H9 (cell line): ENCODE results near the gene OPN4. TPM values are rescaled to one million over a fixed set of nuclear protein-coding genes. Genes with fewer than 3 reads are reported as not detected.

Experiments
- DNase-seq: peaks from one replicate; pipeline ENCODE4 v3.0.0-alpha.2; 2017
- H2AFZ ChIP-seq: one replicate; pipeline ENCODE4 v1.6.1; 2013; ENCODE audit warnings: mild to moderate bottlenecking, low read length, control low read depth, moderate library complexity
- H2AK5ac ChIP-seq: 2 replicates; pipeline ENCODE4 v1.6.1; 2013; ENCODE audit warnings: low read length, control low read depth, mixed read lengths; ENCODE audit not compliant: insufficient read length
- H2BK120ac ChIP-seq: one replicate; pipeline ENCODE4 v1.6.1; 2013; ENCODE audit warnings: low read depth, mild to moderate bottlenecking, low read length, control low read depth, inconsistent platforms; ENCODE audit not compliant: poor library complexity, severe bottlenecking
- H2BK12ac ChIP-seq: 2 replicates; pipeline ENCODE4 v1.6.1; 2013; ENCODE audit warnings: low read length, control low read depth, mixed read lengths, low read depth; ENCODE audit not compliant: insufficient read length
- H2BK15ac ChIP-seq: 2 replicates; pipeline ENCODE4 v1.6.1; 2013; ENCODE audit warnings: low read depth, low read length, control low read depth
- H2BK20ac ChIP-seq: one replicate; pipeline ENCODE4 v1.6.1; 2013; ENCODE audit warnings: low read depth, mild to moderate bottlenecking, low read length, control low read depth, inconsistent platforms; ENCODE audit not compliant: poor library complexity, severe bottlenecking
- H2BK5ac ChIP-seq: 2 replicates; pipeline ENCODE4 v1.6.1; 2013; ENCODE audit warnings: low read length, control low read depth, mixed read lengths; ENCODE audit not compliant: insufficient read length
- H3K14ac ChIP-seq: 2 replicates; pipeline ENCODE4 v1.6.1; 2013; ENCODE audit warnings: low read length, control low read depth; ENCODE audit not compliant: insufficient read depth
- H3K18ac ChIP-seq: 2 replicates; pipeline ENCODE4 v1.6.1; 2013; ENCODE audit warnings: low read depth, mild to moderate bottlenecking, mixed read lengths, low read length, control low read depth; ENCODE audit not compliant: insufficient read length
- H3K23ac ChIP-seq: 2 replicates; pipeline ENCODE4 v1.6.1; 2013; ENCODE audit warnings: low read length, control low read depth, mixed read lengths, low read depth; ENCODE audit not compliant: insufficient read length
- H3K23me2 ChIP-seq: 2 replicates; pipeline ENCODE4 v1.6.1; 2013; ENCODE audit warnings: low read depth, mild to moderate bottlenecking, mixed read lengths, low read length, control low read depth; ENCODE audit not compliant: insufficient read length, poor library complexity, severe bottlenecking
- H3K27ac ChIP-seq: 2 replicates; pipeline ENCODE4 v1.5.1; 2013; ENCODE audit warnings: low read length, control low read depth, mixed read lengths, low read depth; ENCODE audit not compliant: insufficient read length
- H3K27me3 ChIP-seq: 2 replicates; pipeline ENCODE4 v1.6.1; 2013; ENCODE audit warnings: low read length, control low read depth, inconsistent platforms; ENCODE audit not compliant: insufficient read depth
- H3K4ac ChIP-seq: 2 replicates; pipeline ENCODE4 v1.6.1; 2013; ENCODE audit warnings: low read depth, mild to moderate bottlenecking, control low read depth, inconsistent platforms, low read length, moderate library complexity
- H3K4me1 ChIP-seq: 2 replicates; pipeline ENCODE4 v1.6.1; 2013; ENCODE audit warnings: low read length, control low read depth, inconsistent platforms; ENCODE audit not compliant: insufficient read depth
- H3K4me2 ChIP-seq: 2 replicates; pipeline ENCODE4 v1.6.1; 2013; ENCODE audit warnings: low read length, control low read depth, mixed read lengths; ENCODE audit not compliant: insufficient read length, insufficient read depth
- H3K56ac ChIP-seq: 2 replicates; pipeline ENCODE4 v1.6.1; 2013; ENCODE audit warnings: low read depth, mild to moderate bottlenecking, mixed read lengths, low read length, control low read depth; ENCODE audit not compliant: insufficient read length
- H3K79me1 ChIP-seq: 2 replicates; pipeline ENCODE4 v1.6.1; 2013; ENCODE audit warnings: low read depth, mild to moderate bottlenecking, moderate library complexity, low read length, control low read depth, inconsistent platforms; ENCODE audit not compliant: insufficient read depth, poor library complexity, severe bottlenecking
- H3K79me2 ChIP-seq: 2 replicates; pipeline ENCODE4 v1.6.1; 2013; ENCODE audit warnings: low read length, control low read depth, inconsistent platforms; ENCODE audit not compliant: insufficient read depth
- H3K9ac ChIP-seq: 2 replicates; pipeline ENCODE4 v1.6.1; 2013; ENCODE audit warnings: low read length, control low read depth, mixed read lengths; ENCODE audit not compliant: insufficient read length; ENCODE audit errors: extremely low read depth
- H3K9me3 ChIP-seq: one replicate; pipeline ENCODE4 v1.6.1; 2013; ENCODE audit warnings: low read depth, low read length, inconsistent platforms; ENCODE audit not compliant: control insufficient read depth
- H3T11ph ChIP-seq: one replicate; pipeline ENCODE4 v1.6.1; 2013; ENCODE audit warnings: mild to moderate bottlenecking, low read length, control low read depth, inconsistent platforms
- H4K20me1 ChIP-seq: one replicate; pipeline ENCODE4 v1.6.1; 2013; ENCODE audit not compliant: control insufficient read depth, insufficient read length, insufficient read depth
- H4K5ac ChIP-seq: 2 replicates; pipeline ENCODE4 v1.6.1; 2013; ENCODE audit warnings: low read depth, mild to moderate bottlenecking, mixed read lengths, low read length, control low read depth; ENCODE audit not compliant: insufficient read length
- H4K8ac ChIP-seq: replicated peaks from 2 replicates; pipeline ENCODE4 v1.6.1; 2013; ENCODE audit warnings: low read length, control low read depth, mixed read lengths, low read depth; ENCODE audit not compliant: insufficient read length
- H4K91ac ChIP-seq: 2 replicates; pipeline ENCODE4 v1.6.1; 2013; ENCODE audit warnings: low read depth, mild to moderate bottlenecking, moderate library complexity, mixed read lengths, low read length, control low read depth; ENCODE audit not compliant: insufficient read length
- H3K27ac Mint-ChIP-seq, 3 experiments: 2 replicates in 2 of 3; 3 replicates in 1 of 3; pipeline ENCODE4 v1.8.0; 2020 to 2021; ENCODE audit warnings: mixed read lengths in 3 of 3, mild to moderate bottlenecking in 1 of 3, moderate library complexity in 1 of 3
- H3K27me3 Mint-ChIP-seq: 2 replicates; pipeline ENCODE4 v1.8.0; 2021; ENCODE audit warnings: low read depth, mild to moderate bottlenecking, moderate library complexity, mixed read lengths
- H3K36me3 Mint-ChIP-seq, 3 experiments: 2 replicates in 2 of 3; 3 replicates in 1 of 3; pipeline ENCODE4 v1.8.0; 2020 to 2021; ENCODE audit warnings: low read depth in 3 of 3, mixed read lengths in 3 of 3; ENCODE audit not compliant: insufficient read depth in 1 of 3
- H3K4me1 Mint-ChIP-seq, 2 experiments: 2 replicates each; pipeline ENCODE4 v1.8.0; 2020; ENCODE audit warnings: mixed read lengths in 2 of 2
- H3K4me3 Mint-ChIP-seq, 2 experiments: 2 replicates in 1 of 2; 3 replicates in 1 of 2; pipeline ENCODE4 v1.8.0; 2020 to 2021; ENCODE audit warnings: mild to moderate bottlenecking in 2 of 2, mixed read lengths in 2 of 2, moderate library complexity in 1 of 2
- H3K9me3 Mint-ChIP-seq, 2 experiments: 2 replicates in 1 of 2; 3 replicates in 1 of 2; pipeline ENCODE4 v1.8.0; 2020; ENCODE audit warnings: mild to moderate bottlenecking in 2 of 2, mixed read lengths in 2 of 2, moderate library complexity in 1 of 2
- CTCF ChIP-seq: fragments of 200-600 bp; sonication (generic); conservative IDR thresholded peaks from 3 replicates; pipeline ENCODE4 v1.8.0; 2021; ENCODE audit warnings: antibody characterized with exemption, mild to moderate bottlenecking
- WGBS: extraction: QIAGEN DNeasy Blood & Tissue Kit; methylation state at CpG from one replicate; pipeline ENCODE4 v1.1.7; 2013; ENCODE audit warnings: missing lambda C conversion rate, low lambda C conversion rate, mixed read lengths; ENCODE audit not compliant: insufficient read length; ENCODE audit errors: extremely low coverage; 5-methylcytosine and 5-hydroxymethylcytosine counted together
- total RNA-seq: library from RNA; stranded (reverse); gene quantifications from 2 replicates; pipeline ENCODE4 v1.2.1, GENCODE V29; 2021

The OPN4 gene
- total RNA-seq, 1 experiment from 2014 or later, result not detected

GRCh38 chr10:86712317-86712707 is 58.0 kb downstream of the OPN4 start:
- peaks cover 2% of the 10 kb centered on the region; the same call in 1 of the 2 replicates for H3K27me3 Mint-ChIP-seq
- WGBS, result no CpG with 5 or more reads among the region's 9 CpGs
- H2BK12ac ChIP-seq, result no peak overlapping the region
- peak overlapping the region; percentile 4 for H3K9ac ChIP-seq
- no peaks in the 10 kb centered on the region for H3K36me3 Mint-ChIP-seq
- no peak overlapping the region for H2BK20ac ChIP-seq
- H3K27ac ChIP-seq, result no peak overlapping the region
- H3K27me3 ChIP-seq, result no peaks in the 10 kb centered on the region
- H3K4ac ChIP-seq, result no peak overlapping the region
- H3K9me3 ChIP-seq, result no peaks in the 10 kb centered on the region
- H4K8ac ChIP-seq, result no peak overlapping the region
- peak overlapping the region; percentile 64 to 85 for H3K4me3 Mint-ChIP-seq
- no peak overlapping the region for H2AK5ac ChIP-seq
- no peaks in the 10 kb centered on the region for H4K20me1 ChIP-seq
- no peaks in the 10 kb centered on the region for H3K79me2 ChIP-seq
- no peaks in the 10 kb centered on the region for H3K79me1 ChIP-seq
- H2AFZ ChIP-seq, result no peak overlapping the region
- peaks cover 2% of the 10 kb centered on the region; the same call in 1 of the 2 replicates for H3K4me1 ChIP-seq
- TF ChIP-seq CTCF, result no peak
- no peak overlapping the region for H3T11ph ChIP-seq
- peak; percentile 63 for DNase-seq
- H3K56ac ChIP-seq, result no peak overlapping the region
- H2BK120ac ChIP-seq, result no peak overlapping the region
- no peak overlapping the region for H4K5ac ChIP-seq
- H3K23ac ChIP-seq, result no peak overlapping the region
- no peaks in the 10 kb centered on the region for H3K9me3 Mint-ChIP-seq
- H3K14ac ChIP-seq, result no peak overlapping the region
- H2BK15ac ChIP-seq, result no peak overlapping the region
- no peak overlapping the region for H2BK5ac ChIP-seq
- H3K4me2 ChIP-seq, result peak overlapping the region; percentile 41
- peak overlapping the region in 2 of 3 experiments; percentile 30 to 76; a peak in 3 of 7 replicates for H3K27ac Mint-ChIP-seq
- no peak overlapping the region for H3K18ac ChIP-seq
- peaks cover 36 to 39% of the 10 kb centered on the region in 2 experiments for H3K4me1 Mint-ChIP-seq
- no peak overlapping the region for H4K91ac ChIP-seq
- H3K23me2 ChIP-seq, result peaks cover 8% of the 10 kb centered on the region
